K562 (cell line): ENCODE measurements around the gene MMRN2. TPM values are rescaled to one million over a fixed set of nuclear protein-coding genes. Genes with fewer than 3 reads are reported as not detected.
"Not testable (repeated sequence)": the region's sequence is repeated elsewhere in the genome, so short reads cannot be mapped to it uniquely, and the experiment has no call there.

Source experiments
- ATAC-seq: fragments of 200-7000 bp; cut with Tn5 transposase; 3 replicates; pipeline ENCODE4 v1.9.1; 2020; ENCODE audit warnings: moderate library complexity
- BruUV-seq: library from RNA; stranded (reverse); fragments of 400-500 nt; replicated peaks from 2 replicates; lab custom pipeline; 2021; lab: Mats Ljungman, UMichigan
- CTCF ChIA-PET: fragments of 300-600 bp; formaldehyde crosslinking; extraction: SDS; loops from one replicate; lab custom pipeline; 2021; ENCODE audit warnings: low intra/inter-chr PET ratio; lab: Yijun Ruan, JAX
- POLR2A ChIA-PET: fragments of 300-600, 350-650 bp; sonication (Branson Sonifier 250); formaldehyde crosslinking; extraction: SDS; loops from one replicate; lab custom pipeline; 2021; ENCODE audit warnings: antibody characterized with exemption, inconsistent platforms; lab: Yijun Ruan, JAX
- DNase-seq, 4 experiments: peaks; one replicate each; pipeline versions ENCODE4 v3.0.0 to v3.0.0-alpha.2; 2011 to 2018; ENCODE audit warnings: low spot score in 3 of 4, mixed read lengths in 3 of 4; ENCODE audit errors: extremely low read depth in 1 of 4
- FAIRE-seq: peaks from 2 replicates; lab custom pipeline; 2011; peaks lifted over from hg19 to GRCh38; lab: Jason Lieb, UNC
- H2AFZ ChIP-seq: 2 replicates; pipeline ENCODE4 v1.6.0; 2011; ENCODE audit warnings: low read depth, low read length, control low read depth, inconsistent platforms
- H3K27ac ChIP-seq: fragments of 200-600 bp; 3 replicates; pipeline ENCODE4 v1.8.0; 2011; ENCODE audit warnings: low read depth, mild to moderate bottlenecking, control low read depth, inconsistent platforms, low read length, moderate library complexity, mixed read lengths; ENCODE audit errors: extremely low read depth
- H3K27me3 ChIP-seq, 2 experiments: fragments of 300-600 bp in 1 of 2; 2 replicates in 1 of 2; 3 replicates in 1 of 2; pipeline versions ENCODE4 v1.6.0 to v1.8.0; 2011; ENCODE audit warnings: inconsistent platforms in 2 of 2, low read length in 2 of 2, mild to moderate bottlenecking in 1 of 2, mixed read lengths in 1 of 2, moderate library complexity in 1 of 2; ENCODE audit not compliant: control insufficient read depth in 2 of 2, insufficient read depth in 2 of 2
- H3K36me3 ChIP-seq: fragments of 300-600 bp; 3 replicates; pipeline ENCODE4 v1.8.0; 2011; ENCODE audit warnings: mild to moderate bottlenecking, low read length, inconsistent platforms; ENCODE audit not compliant: control insufficient read depth, insufficient read depth
- H3K4me1 ChIP-seq, 2 experiments: fragments of 200-600 bp in 1 of 2; replicated peaks in 1 of 2; 2 replicates in 1 of 2; 3 replicates in 1 of 2; pipeline versions ENCODE4 v1.5.1 to v1.8.0; 2011; ENCODE audit warnings: inconsistent platforms in 2 of 2, low read length in 2 of 2, mild to moderate bottlenecking in 1 of 2, mixed read lengths in 1 of 2, moderate library complexity in 1 of 2; ENCODE audit not compliant: control insufficient read depth in 2 of 2, insufficient read depth in 2 of 2
- H3K4me2 ChIP-seq: 2 replicates; pipeline ENCODE4 v1.6.1; 2011; ENCODE audit warnings: low read length, control low read depth, inconsistent platforms, mixed read lengths; ENCODE audit not compliant: insufficient read depth
- H3K4me3 ChIP-seq: fragments of 200-600 bp; sonication (generic), shearing (Covaris generic); 2 replicates; pipeline ENCODE4 v1.5.1; 2016; ENCODE audit warnings: control low read depth, inconsistent platforms
- H3K79me2 ChIP-seq: fragments of 200-600 bp; 3 replicates; pipeline ENCODE4 v1.8.0; 2011; ENCODE audit warnings: low read length, inconsistent platforms; ENCODE audit not compliant: control insufficient read depth, insufficient read depth
- H3K9ac ChIP-seq, 2 experiments: 2 replicates each; pipeline versions ENCODE4 v1.6.0 to v1.6.1; 2011; ENCODE audit warnings: low read depth in 2 of 2, low read length in 2 of 2, control low read depth in 1 of 2, inconsistent platforms in 1 of 2, mild to moderate bottlenecking in 1 of 2, mixed read lengths in 1 of 2; ENCODE audit not compliant: insufficient read depth in 1 of 2
- H3K9me1 ChIP-seq: one replicate; pipeline ENCODE4 v1.6.0; 2011; ENCODE audit warnings: inconsistent platforms, mild to moderate bottlenecking, low read length, moderate library complexity; ENCODE audit not compliant: control insufficient read depth, insufficient read depth
- H3K9me3 ChIP-seq: replicated peaks from 2 replicates; pipeline ENCODE4 v1.5.1; 2011; ENCODE audit warnings: low read depth, low read length, inconsistent platforms; ENCODE audit not compliant: control insufficient read depth, insufficient read depth
- H4K20me1 ChIP-seq: replicated peaks from 2 replicates; pipeline ENCODE4 v1.6.1; 2011; ENCODE audit warnings: low read length, inconsistent platforms, mixed read lengths; ENCODE audit not compliant: control insufficient read depth, insufficient read depth
- CBX1 ChIP-seq: sonication (generic); IDR thresholded peaks from 2 replicates; pipeline ENCODE4 v1.6.1; 2016; ENCODE audit warnings: antibody characterized with exemption, low read depth, mild to moderate bottlenecking
- CBX3 ChIP-seq, 2 experiments: IDR thresholded peaks; 1 replicate in 1 of 2; 2 replicates in 1 of 2; pipeline ENCODE4 v1.6.1; 2012; ENCODE audit warnings: inconsistent platforms in 2 of 2, low read length in 2 of 2, borderline replicate concordance in 1 of 2, control low read depth in 1 of 2
- CBX5 ChIP-seq: IDR thresholded peaks from 2 replicates; pipeline ENCODE4 v1.6.1; 2014; ENCODE audit warnings: low read depth, borderline replicate concordance
- TRIM24 ChIP-seq, 2 experiments: fragments of 450-650 bp; IDR thresholded peaks; 2 replicates each; pipeline ENCODE4 v1.6.1; 2016
- TRIM28 ChIP-seq: fragments of 450-650 bp; IDR thresholded peaks from 2 replicates; pipeline ENCODE4 v1.6.1; 2017
- ZNF280A ChIP-seq: fragments of 450-650 bp; IDR thresholded peaks from 2 replicates; pipeline ENCODE4 v1.6.1; 2018; ENCODE audit warnings: mild to moderate bottlenecking, low read depth; ENCODE audit not compliant: partially characterized antibody
- ZNF766 ChIP-seq: fragments of 200-800 bp; sonication (Bioruptor generic); conservative IDR thresholded peaks from 2 replicates; pipeline ENCODE4 v1.6.1; 2016; ENCODE audit warnings: missing genetic modification characterization, missing compliant biosample characterization
- WGBS: fragments of 100-300 bp; shearing (Covaris generic); methylation state at CpG from one replicate; pipeline ENCODE4 v1.1.6; 2016; ENCODE audit warnings: low coverage, mixed read lengths; ENCODE audit not compliant: insufficient coverage; ENCODE audit errors: missing lambda C conversion rate; 5-methylcytosine and 5-hydroxymethylcytosine counted together
- in situ Hi-C: fragments of 300-500 bp; cut with MboI; formaldehyde crosslinking; loops from 4 replicates; pipeline ENCODE4 v1.15.0; 2018; ENCODE audit warnings: inconsistent platforms, mixed read lengths
- intact Hi-C: fragments of 100-400 bp; cut with micrococcal nuclease; formaldehyde crosslinking; loops from 2 replicates; pipeline ENCODE4 v1.14.2; 2022
- polyA plus RNA-seq, 8 experiments: library from polyadenylated mRNA; depleted of rRNA in 4 of 8; stranded (reverse) in 5 of 8; unstranded in 3 of 8; fragments of >200 nt; fragmentation: Nextera tagmentation in 2 of 8; fragmentation: Illumina TruSeq in 1 of 8; extraction: Ambion mirVana in 2 of 8; extraction: Trizol in 1 of 8; gene quantifications; 2 replicates each; pipeline versions ENCODE4 v1.2.1 to v1.2.3, GENCODE V29; 2011 to 2014; ENCODE audit warnings: inconsistent platforms in 1 of 8, missing spikeins in 1 of 8
- total RNA-seq, 7 experiments: library from RNA; depleted of rRNA in 6 of 7; stranded (reverse); fragments of >200 nt in 6 of 7; fragmentation: Illumina TruSeq in 2 of 7; extraction: Trizol in 2 of 7; gene quantifications; 2 replicates each; pipeline versions ENCODE4 v1.2.1 to v1.2.3, GENCODE V29; 2011 to 2021; ENCODE audit warnings: low replicate concordance in 1 of 7

MMRN2 gene
- total and polyA plus RNA-seq, 9 of the 15 experiments (the other 6 are each of a cell fraction or from before 2014, with no cell fraction given) = 0.07 to 2.0 (median 1.2) TPM

- TF ChIP-seq TRIM24 (IDR thresholded peaks at IDR 0.05) (peak; percentile 20 to 57; a peak in 1 of 4 replicates), ZNF766 (CRISPR knock-in tag) (0 out of 2 replicates have a peak, but pooled peaks have one; percentile 42), ZNF280A (peak; percentile 66), CBX5 (peak; percentile 93), TRIM28 (peak; percentile 93), CBX3 (IDR thresholded peaks at IDR 0.05; ENCODE audit: borderline replicate concordance in 1 of 2, low read length in 2 of 2) (peak in 1 of 2 experiments; percentile 81; a peak in 2 of 3 replicates), CBX1 (peak; percentile 70; the same call in 1 of the 2 replicates)
- intact Hi-C loops, POLR2A ChIA-PET, H3K36me3 ChIP-seq, H4K20me1 ChIP-seq, H3K27me3 ChIP-seq, H3K9ac ChIP-seq, CTCF ChIA-PET, in situ Hi-C loops, H3K27ac ChIP-seq, H3K4me2 ChIP-seq, H3K79me2 ChIP-seq, FAIRE-seq, ATAC-seq, H3K4me3 ChIP-seq, H3K9me1 ChIP-seq, DNase-seq, H3K9me3 ChIP-seq, H2AFZ ChIP-seq, BruUV-seq: not testable (repeated sequence)
- peaks cover 39% of the 10 kb centered on the region in 2 experiments for H3K4me1 ChIP-seq
- 84% methylated on average over 8 of the region's 10 CpGs for WGBS
Observed at GRCh38 chr10:86952697-86953096, 4.7 kb downstream of the MMRN2 start.
